HG02588 (cell line): Measurements from ENCODE around the gene PPEF1.
"Not testable (repeated sequence)": the region's sequence is repeated elsewhere in the genome, so short reads cannot be mapped to it uniquely, and the experiment has no call there.

Experiments used
- ATAC-seq: cut with Tn5 transposase; IDR thresholded peaks from one replicate; pipeline ENCODE4 v1.9.1; 2021; ENCODE audit warnings: mild to moderate bottlenecking, moderate library complexity; ENCODE audit not compliant: unreplicated experiment

The PPEF1 gene

GRCh38 chrX:18701621-18702361, 5.7 kb upstream of the PPEF1 start:
- no peak for ATAC-seq

GRCh38 chrX:18702362-18703195, 4.9 kb upstream of the PPEF1 start:
- no peak for ATAC-seq

- no peak for ATAC-seq
Measured at GRCh38 chrX:18709833-18710232, 2.4 kb downstream of the PPEF1 start.

GRCh38 chrX:18714910-18715309, 7.5 kb downstream of the PPEF1 start:
- no peak for ATAC-seq

- ATAC-seq, result no peak
Measured at GRCh38 chrX:18719852-18720251, 12.4 kb downstream of the PPEF1 start.

- ATAC-seq, result no peak
Measured at GRCh38 chrX:18721683-18722499, 14.4 kb downstream of the PPEF1 start.

GRCh38 chrX:18722500-18723071, 15.1 kb downstream of the PPEF1 start:
- no peak for ATAC-seq

GRCh38 chrX:18725310-18725943, 18.0 kb downstream of the PPEF1 start:
- no peak for ATAC-seq

GRCh38 chrX:18733287-18733686, 25.8 kb downstream of the PPEF1 start:
- ATAC-seq, result no peak

- ATAC-seq, result not testable (repeated sequence)
Measured at GRCh38 chrX:18739609-18740008, 32.2 kb downstream of the PPEF1 start.

GRCh38 chrX:18748499-18748898, 41.1 kb downstream of the PPEF1 start:
- no peak for ATAC-seq

- ATAC-seq, result no peak
Measured at GRCh38 chrX:18753631-18754030, 46.2 kb downstream of the PPEF1 start.

- no peak for ATAC-seq
Measured at GRCh38 chrX:18755651-18756050, 48.2 kb downstream of the PPEF1 start.

- ATAC-seq, result no peak
Measured at GRCh38 chrX:18757956-18758932, 50.8 kb downstream of the PPEF1 start.

- ATAC-seq, result no peak
Measured at GRCh38 chrX:18761750-18762149, 54.3 kb downstream of the PPEF1 start.

GRCh38 chrX:18763106-18763505, 55.7 kb downstream of the PPEF1 start:
- not testable (repeated sequence) for ATAC-seq

- ATAC-seq, result no peak
Measured at GRCh38 chrX:18769364-18769763, 61.9 kb downstream of the PPEF1 start.

GRCh38 chrX:18769812-18770573, 62.5 kb downstream of the PPEF1 start:
- no peak for ATAC-seq

- no peak for ATAC-seq
Measured at GRCh38 chrX:18789916-18790315, 82.5 kb downstream of the PPEF1 start.
